ENCODE measurements around the gene CHADL.

Gene CHADL

GRCh38 chr22:41231369-41231768 is 9.4 kb downstream of the CHADL start:
- no peak for DNase-seq (ENCODE audit: insufficient read length, low spot score)
- no peak for FAIRE-seq

DNA sequence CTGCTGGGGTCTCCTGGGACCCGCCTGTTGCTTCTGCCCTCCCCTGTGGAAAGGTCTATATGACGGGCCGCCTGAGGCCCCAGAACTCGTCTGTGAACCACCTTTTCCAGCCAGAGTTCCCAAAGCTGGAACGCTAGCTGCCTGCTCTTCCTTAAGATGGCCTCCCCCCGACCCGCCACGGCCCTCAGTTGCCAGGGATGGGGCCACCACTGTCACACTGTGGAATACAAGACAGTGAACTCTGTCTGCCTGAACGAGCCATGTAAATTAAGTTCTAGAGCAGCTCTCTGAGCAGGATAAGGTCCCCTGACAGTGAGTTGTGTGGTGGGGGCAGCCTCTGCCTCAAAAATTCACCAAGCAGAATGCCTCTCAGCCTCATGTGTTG is 10.3 kb downstream of the CHADL start:
- no peak for FAIRE-seq
- DNase-seq (ENCODE audit: insufficient read length, low spot score) = no peak

GRCh38 chr22:41229730-41230400 is 10.9 kb downstream of the CHADL start:
- FAIRE-seq (no peak), DNase-seq (ENCODE audit: insufficient read length, low spot score) (no peak)

DNA sequence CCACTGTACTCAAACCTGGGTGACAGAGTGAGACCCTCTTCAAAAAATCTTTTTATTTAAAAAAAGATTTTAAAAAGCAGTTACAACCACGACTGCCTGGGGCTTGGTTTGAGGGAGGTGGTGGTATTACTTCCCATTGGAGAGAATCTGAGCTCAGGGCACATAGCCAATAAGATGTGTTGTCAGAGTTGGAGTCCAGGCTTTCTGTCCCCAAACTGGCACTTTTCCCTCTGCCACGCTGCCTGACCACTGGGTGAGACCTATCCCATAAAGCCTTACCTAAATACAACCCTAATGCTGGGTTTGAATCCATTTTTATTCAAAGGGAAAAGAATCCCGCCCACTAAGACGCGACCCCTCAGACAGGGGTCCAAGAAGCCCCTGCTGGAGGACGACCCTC is 11.5 kb downstream of the CHADL start:
- FAIRE-seq (no peak), DNase-seq (ENCODE audit: insufficient read length, low spot score) (no peak)

DNA sequence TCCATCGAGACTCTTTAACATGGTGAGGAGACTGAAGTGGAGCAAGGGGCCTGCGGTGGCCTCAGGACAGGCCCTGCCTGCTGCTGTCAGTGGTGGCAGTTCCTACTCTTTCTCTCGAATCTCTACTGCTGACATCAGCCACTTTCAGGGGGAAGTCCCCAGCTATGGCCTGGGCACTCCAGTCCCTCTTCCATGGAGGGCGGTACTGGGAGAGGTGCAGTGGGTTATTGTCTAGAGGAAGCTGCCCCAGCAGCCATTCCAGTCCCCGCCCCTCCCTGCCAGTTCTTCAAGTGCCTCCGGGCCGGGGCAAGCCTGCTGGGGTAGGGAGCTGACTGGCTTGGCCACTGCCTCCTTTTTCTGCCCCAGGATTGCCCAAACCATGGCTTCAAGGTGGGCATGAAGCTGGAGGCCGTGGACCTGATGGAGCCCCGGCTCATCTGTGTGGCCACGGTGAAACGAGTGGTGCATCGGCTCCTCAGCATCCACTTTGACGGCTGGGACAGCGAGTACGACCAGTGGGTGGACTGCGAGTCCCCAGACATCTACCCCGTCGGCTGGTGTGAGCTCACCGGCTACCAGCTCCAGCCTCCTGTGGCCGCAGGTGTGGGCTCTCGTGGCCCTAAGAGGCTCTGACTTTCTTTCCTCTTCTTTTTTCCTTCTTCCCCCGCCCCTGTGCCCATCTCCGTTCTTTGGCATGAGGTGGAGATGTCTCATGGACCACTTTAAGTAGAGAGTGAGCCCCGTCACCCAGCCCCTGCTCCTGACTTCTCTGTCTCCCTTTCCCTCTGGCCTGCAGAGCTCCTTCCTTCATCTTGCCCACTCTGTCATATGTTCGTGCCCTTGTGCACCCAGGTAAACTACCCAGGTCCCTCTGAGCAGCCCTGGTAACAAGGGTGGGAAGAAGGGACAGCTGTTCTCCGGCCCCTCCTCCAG is 13.7 kb downstream of the CHADL start:
- FAIRE-seq = no peak
- no peak for DNase-seq (ENCODE audit: insufficient read length, low spot score)

DNA sequence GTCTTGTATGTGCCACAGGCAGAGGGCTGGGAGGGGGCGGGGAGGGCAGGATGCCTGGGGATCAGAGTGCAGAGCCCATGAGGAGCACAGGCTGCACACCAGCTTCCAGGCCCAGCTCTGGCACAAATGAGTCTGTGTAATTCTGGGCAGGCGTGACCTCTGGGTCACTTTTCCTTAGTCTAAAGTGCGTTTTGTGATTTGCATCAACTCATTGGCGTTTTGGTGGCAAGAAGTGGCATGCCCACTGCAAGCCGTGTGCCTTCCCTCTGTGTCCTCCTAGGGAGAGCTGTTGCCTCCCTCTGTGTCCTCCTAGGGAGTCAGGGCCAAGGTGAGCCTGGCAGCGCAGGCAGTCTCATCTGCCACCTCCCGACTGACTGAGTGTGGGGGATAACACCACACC is 17.2 kb downstream of the CHADL start:
- no peak for DNase-seq (ENCODE audit: insufficient read length, low spot score)
- no peak for FAIRE-seq

DNA sequence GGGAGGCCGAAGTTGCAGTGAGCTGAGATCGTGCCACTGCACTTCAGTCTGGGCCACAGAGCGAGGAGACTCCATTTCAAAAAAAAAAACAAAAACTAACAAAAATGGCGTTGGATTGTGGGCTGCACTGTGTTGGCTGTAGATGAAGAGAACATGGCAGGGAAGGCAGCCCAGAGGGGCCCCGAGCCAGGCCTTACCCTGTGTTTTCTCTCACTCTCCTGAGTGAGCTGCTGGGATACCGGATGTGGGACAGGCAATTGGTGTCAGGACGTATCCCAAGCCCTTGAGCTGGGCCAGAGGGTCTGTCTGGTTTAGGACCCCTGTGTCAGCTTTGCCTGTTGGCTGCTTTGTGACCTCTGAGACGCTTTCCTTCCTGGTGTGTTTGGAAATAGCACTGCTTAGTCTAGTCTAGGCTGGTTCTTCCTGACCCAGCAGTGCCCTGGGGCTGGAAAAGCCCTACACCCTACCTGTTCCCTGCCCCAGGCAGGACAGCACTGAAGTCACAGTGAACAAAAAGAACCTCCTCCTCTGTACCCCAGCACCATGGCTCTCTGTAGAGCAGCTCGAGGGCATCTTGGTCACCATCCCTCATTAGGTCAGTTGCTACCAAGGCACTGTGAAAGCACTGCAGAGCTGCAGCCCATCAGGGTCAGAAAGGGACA is 17.8 kb downstream of the CHADL start:
- DNase-seq (ENCODE audit: insufficient read length, low spot score) = no peak
- no peak for FAIRE-seq

GRCh38 chr22:41217553-41218157 is 23.1 kb downstream of the CHADL start:
- FAIRE-seq = no peak
- DNase-seq (ENCODE audit: insufficient read length, low spot score) = no peak

DNA sequence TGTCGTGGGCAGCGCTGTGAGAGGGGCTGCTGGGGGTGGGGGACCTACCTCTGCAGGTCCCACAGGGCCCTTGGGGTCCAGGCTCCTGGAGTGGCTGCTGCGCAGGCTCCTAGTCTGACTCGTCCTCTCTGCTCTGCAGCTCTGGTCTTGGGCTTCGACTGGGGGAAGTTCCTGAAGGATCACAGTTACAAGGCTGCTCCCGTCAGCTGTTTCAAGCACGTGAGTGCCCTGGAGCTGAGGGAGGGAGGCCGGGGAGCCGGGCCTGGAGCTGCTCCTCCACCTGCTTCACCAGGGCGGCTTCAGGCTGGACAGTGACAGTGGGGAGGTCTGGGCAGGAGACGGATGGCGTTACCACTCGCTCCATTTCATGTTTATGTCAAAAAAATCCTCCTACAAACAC is 23.7 kb downstream of the CHADL start:
- DNase-seq (ENCODE audit: insufficient read length, low spot score) (no peak), FAIRE-seq (no peak)

DNA sequence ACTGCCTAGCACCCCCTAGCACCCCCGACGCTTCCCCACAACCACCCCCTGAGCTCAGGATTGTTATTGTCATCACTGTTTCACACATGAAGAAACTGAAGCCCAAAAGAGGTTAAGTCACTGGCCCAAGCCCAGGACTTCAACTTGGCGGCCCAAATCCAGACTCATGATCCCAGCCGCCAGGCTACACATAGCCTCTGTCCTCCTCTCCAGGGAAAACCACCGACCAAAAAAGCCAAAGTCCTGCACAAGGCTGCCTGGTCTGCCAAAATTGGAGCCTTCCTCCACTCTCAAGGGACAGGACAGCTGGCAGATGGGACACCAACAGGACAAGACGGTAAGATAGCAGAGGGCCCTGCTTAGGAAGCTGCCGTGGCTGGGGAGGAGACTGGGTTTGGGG is 24.8 kb downstream of the CHADL start:
- FAIRE-seq = no peak
- DNase-seq (ENCODE audit: insufficient read length, low spot score) = no peak

DNA sequence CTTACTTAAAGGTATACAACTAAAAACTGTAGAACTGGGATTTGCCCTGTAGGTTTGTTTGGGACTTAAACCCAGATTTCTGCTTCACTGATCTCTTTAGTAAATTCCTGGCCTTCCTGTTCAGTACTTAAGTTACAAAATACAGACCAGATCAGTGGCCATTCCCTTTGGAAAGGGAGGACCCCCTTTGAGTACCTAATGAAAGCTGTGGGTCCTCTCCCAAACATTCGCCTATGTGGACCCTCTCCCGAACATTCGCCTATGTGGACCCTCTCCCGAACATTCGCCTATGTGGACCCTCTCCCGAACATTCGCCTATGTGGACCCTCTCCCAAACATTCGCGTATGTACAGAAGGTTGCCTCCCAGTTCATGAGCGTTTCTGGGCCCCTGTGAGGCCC is 25.3 kb downstream of the CHADL start:
- DNase-seq (ENCODE audit: insufficient read length, low spot score) (no peak), FAIRE-seq (no peak)

GRCh38 chr22:41206719-41207118 is 34.0 kb downstream of the CHADL start:
- no peak for DNase-seq (ENCODE audit: insufficient read length, low spot score)
- no peak for FAIRE-seq

DNA sequence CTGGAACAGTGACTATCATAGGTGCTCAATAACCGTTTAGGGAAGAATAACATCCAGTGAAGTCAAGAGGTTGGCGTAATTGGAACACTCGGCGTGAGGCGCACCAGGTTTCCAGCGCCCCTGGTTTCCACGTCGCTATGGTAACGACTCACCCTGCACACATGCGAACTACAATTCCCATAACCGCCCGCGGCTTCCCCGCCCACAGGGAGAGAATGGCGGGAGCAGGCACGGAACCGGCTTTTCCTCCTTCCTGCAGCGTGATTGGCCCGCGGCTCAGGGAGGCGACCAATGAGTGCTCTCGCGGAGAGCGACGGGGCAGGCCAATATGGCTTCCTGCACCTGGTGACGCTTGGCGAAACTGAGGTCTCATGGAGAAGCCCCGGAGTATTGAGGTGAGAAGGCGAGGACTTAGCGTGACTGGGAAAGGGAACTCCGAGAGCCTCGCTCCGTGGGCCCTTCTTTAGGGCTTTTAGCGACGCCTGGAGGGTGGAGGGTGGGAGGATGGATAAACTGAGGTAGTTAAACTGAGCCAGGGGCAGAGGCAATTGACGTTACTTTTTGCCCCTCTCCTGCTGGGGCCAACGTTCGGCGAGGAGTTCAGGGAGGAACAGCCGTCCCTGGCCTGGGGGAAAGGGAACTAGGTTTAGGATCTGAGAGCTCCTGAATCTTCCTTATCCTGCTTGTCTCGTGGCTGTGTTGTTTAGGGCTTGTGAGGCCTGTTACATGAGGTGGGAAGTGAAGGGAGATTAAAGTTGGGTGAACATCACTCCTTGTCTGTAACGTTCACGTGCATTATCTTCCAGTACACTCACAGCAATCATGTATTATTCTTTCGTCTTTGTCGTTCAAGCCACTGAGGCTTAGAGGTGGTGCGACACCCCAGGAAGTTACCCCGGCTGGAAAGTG is 35.5 kb downstream of the CHADL start, which contains the start of gene L3MBTL2:
Gene L3MBTL2 (plus strand): TSS at position 321 of the 909 bp plus-strand sequence. CDS start 51 bp downstream, at position 372.
- peak; percentile 95 for FAIRE-seq
- DNase-seq (ENCODE audit: insufficient read length, low spot score) = peak; percentile 98

GRCh38 chr22:41204066-41204465 is 36.7 kb downstream of the CHADL start:
- FAIRE-seq = no peak
- no peak for DNase-seq (ENCODE audit: insufficient read length, low spot score)

DNA sequence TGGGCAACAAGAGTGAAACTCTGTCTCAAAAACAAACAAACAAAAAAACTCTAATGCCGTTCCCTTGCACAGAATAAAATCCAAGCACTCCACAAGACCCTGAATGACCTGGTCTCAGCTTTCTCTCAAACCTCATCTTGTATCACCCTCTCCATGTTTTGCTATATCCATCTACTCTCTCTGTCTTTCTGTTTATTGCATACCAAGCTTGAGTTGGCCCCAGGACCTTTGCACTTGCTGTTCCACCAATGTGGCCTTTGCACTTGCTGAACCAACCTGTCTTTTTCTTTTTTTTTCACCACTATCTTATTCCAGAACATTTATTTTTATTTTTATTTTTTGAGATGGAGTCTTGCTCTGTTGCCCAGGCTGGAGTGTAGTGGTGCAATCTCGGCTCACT is 37.6 kb downstream of the CHADL start:
- FAIRE-seq (no peak), DNase-seq (ENCODE audit: insufficient read length, low spot score) (no peak)

GRCh38 chr22:41201141-41201540 is 39.6 kb downstream of the CHADL start:
- DNase-seq (ENCODE audit: insufficient read length, low spot score) (no peak), FAIRE-seq (no peak)

DNA sequence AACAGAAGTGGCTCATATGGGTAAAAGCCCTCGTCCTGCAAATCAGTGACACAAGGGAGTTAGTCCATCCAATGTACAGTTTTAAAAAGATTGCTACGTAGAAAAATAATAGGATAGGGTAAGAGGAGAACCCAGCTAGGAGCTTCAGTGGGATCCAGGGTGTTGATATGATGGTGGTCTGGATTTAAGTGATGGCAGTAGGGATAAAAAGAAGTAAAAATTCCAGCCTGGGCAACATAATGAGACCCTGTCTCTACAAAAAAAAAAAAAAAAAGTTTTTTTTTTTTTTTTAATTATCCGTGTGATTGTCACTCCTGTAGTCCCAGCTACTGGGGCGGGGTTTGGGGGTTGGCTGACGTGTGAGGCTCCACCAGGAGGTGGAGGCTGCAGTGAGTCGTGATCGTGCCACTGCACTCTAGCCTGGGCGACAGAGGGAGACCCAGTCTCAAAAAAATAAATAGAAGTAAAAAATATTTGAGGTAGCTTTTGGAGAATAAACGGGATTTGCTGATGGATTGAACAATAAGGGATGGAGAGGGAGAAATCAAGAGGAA is 42.6 kb downstream of the CHADL start:
- DNase-seq (ENCODE audit: insufficient read length, low spot score) = peak; percentile 21
- FAIRE-seq = no peak

- peak; percentile 78 for DNase-seq (ENCODE audit: insufficient read length, low spot score)
- FAIRE-seq = peak; percentile 49
Measured at GRCh38 chr22:41197038-41197972, 43.4 kb downstream of the CHADL start.

GRCh38 chr22:41193829-41194228 is 46.9 kb downstream of the CHADL start:
- DNase-seq (ENCODE audit: insufficient read length, low spot score) (no peak), FAIRE-seq (no peak)
